Measurements from ENCODE around the gene SLFN12L. TPM values are rescaled to one million over a fixed set of nuclear protein-coding genes. Genes with fewer than 3 reads are reported as not detected.
"Not testable (repeated sequence)": the region's sequence is repeated elsewhere in the genome, so short reads cannot be mapped to it uniquely, and the experiment has no call there.

SLFN12L gene
- polyA plus RNA-seq, 3 donors = 0.04 to 0.17 TPM; not detected in 1

DNA sequence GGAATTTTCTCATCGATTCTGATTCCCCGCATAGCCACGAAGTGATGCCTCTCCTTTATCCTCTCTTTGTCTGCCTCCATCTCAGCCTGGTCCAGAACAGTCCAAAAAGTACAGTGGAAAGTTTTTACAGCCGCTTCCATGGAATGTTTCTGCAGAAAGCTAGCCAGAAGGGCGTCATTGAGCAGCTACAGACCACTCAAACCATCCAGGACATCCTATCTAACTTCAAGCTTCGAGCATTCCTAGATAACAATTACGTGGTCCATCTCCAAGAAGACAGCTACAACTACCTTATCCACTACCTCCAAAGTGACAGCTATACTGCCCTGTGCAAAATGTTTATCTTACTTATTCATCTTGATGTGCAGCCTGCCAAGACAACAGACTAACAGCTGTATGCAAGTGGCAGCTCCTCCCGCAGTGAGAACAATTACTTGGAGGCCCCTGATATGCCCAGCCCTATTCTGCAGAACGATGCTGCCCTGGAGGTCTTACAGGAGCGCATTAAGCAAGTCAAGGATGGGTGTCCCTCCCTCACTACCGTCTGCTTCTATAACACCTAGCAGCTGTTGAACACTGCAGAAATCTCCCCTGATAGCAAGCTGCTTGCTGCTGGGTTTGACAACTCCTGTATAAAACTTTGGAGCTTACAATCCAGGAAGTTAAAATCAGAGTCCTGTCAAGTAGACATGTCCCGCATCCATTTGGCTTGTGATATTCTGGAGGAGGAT lies 38.9 kb downstream of the SLFN12L start:
- DNase-seq (ENCODE audit: low read depth in 3 of 3, low spot score in 2 of 3) = no peak

DNA sequence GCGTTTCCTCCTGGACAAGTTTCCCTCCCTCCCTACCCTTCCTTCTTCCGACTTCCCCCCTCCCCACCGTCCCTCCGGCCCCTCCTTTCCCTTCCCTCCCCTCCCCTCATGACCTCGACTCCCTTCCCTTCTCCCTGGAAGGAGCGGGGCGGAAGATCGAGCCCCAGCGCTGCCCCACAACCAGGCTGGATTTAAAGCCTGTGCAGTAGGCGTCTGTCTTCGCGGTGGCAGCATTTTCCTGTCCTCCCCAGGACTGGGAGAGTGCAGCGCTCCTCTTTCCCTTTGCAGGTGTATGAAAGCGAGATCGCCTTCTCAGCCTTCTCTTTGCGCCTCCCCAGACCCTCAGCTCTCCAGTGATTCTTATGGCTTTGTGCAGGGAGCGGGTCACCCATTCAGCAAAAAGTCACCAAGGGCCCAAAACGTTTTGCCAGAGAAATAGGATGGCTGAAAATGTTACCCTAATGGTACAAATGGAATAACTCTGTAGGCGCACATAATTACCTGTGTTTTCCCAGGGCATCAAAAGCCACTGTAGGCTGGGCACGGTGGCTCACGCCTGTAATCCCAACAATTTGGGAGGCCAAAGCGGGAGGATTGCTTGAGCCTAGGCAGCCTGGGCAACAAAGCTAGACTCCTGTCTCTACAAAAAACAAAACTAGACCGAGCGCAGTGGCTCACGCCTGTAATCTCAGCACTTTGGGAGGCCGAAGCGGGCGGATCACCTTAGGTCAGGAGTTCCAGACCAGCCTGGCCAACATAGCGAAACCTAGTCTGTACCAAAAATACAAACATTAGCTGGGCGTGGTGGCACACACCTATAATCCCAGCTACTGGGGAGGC lies 40.8 kb downstream of the SLFN12L start:
- DNase-seq (ENCODE audit: low read depth in 3 of 3, low spot score in 2 of 3) = no peak

DNA sequence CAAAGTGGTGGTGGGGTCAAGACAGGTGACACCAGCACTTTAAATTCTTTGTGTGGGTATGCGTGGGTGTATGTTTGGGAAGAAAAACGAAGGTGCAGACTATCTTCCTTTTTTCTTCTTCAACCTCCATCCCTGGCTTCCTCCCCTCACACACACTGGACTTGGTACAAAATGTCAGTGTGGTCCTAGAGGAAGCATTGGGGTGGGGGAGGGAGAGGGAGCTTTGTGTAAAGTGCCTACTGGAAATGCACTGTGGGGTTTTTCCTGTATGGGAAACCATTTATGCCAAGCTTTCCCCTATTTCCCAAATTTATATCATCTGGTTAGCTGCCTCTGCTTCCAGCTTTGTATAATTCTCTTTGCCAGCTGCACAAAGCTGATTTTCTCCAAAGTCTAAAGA lies 44.4 kb downstream of the SLFN12L start:
- DNase-seq (ENCODE audit: low read depth in 3 of 3, low spot score in 2 of 3) = no peak

DNA sequence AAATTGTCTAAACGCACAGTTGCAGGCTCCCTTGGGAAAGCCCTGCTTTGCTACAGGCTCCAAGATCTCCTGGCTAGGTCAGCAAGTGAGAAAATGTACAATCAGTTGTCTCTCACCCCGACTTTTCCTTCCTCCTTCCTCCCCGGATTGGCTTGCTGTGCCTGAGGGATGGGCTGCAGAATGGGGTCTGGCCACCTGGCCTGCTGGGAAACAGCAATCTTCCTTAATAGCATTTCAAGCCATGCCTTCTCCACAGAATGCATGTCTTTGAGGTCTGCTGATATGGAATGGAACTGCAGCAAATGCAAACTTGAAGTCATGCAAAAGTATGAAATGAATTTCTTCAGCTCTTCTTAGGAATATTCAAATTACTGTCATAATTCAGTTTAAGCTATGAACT lies 46.1 kb downstream of the SLFN12L start:
- DNase-seq (ENCODE audit: low read depth in 3 of 3, low spot score in 2 of 3) = no peak

DNA sequence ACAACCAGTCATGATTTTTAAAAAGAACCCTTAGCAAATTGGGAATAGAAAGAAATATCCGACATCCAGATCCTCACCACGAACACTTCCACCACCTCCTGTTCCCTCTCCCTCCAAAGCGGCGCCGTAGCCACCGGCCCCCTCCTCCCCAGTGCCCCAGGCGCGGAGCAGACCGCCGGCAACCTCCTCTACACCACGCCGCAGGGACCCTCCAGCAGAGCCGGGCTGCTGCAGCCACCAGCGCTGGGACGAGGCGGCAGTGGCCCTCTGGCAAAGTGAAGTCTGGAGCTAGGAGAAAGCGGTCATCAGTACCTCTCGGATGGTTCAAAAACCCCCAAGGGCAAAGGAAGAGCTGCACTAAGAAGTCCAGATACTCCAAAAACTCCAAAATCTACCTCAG lies 47.5 kb downstream of the SLFN12L start:
- no peak for DNase-seq (ENCODE audit: low read depth in 3 of 3, low spot score in 2 of 3)

DNA sequence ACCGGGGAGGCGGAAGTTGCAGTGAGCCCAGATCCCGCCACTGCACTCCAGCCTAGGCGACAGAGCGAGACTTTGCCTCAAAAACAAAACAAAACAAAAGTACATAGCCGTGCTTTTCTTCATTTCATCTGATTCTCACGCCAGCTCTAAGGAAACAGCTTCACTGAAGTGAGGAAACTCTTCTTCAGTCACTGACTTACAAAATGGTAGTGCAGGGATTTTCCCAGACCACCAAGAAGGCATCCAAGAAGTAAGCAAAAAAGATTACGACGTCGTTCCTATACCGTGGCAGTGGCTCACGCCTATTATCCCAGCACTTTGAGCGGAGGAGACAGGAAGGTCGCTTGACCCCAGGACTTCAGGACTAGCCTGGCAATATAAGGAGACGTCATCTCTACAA lies 48.5 kb downstream of the SLFN12L start:
- no peak for DNase-seq (ENCODE audit: low read depth in 3 of 3, low spot score in 2 of 3)

DNA sequence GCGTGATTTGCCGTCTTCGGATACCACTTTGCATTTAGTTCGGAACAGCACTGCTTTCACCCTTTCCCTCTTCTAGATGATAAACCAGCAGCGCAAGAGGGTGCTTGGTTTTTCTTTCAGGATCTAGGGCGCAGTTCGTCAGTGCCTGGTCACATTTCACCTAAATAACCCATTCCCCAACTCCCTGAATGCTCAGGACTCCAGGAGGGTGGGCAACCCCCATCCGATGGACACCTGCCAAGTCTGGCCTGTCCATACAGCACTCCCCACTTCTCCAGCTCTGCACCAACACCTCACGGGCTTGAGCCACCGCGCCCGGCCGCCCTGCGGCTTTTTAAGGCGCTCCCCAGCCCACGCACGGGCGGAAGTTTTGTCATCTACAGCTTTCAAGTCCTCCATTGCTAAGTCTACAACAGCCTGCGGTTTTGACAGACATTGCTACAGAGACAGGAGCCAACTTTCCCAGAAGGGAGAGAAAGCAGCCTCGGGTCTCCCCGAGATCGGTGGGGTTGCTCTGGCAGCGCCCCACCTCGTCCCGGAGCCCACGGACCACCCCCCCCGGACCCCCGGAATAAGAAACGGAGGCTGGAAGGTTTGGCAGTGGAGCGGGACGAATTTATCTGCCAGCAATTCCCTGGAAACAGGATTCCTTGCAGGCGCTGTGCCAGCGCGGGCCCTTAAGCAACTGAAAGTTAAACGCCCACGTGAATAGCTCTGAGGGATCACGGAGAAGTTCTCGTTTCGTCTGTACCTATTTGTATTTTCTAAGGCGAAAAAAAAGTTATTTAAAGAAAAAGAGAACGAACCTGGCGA lies 50.4 kb downstream of the SLFN12L start:
- peak in 2 of 3 donors; percentile 19 to 56 for DNase-seq (ENCODE audit: low read depth in 3 of 3, low spot score in 2 of 3)

DNA sequence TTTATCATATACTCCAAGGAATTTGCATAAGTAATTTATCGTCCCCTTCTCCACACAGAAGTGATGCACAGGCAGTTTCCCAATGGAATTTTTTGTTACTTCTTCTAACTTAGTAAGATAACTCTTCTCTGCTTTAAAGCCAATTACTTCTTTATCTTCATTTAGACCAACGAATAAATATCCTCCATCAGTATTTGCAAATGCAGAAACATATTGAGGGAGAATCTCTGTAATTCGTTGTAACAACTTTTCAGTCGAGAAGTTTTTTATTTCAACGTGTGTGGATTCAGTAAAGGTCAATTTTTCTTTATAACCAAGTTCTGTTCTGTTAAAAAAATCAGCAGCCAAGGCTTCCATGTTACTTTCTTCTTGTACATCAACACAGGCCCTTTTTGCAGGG lies 58.2 kb downstream of the SLFN12L start:
- no peak for DNase-seq (ENCODE audit: low read depth in 3 of 3, low spot score in 2 of 3)

DNA sequence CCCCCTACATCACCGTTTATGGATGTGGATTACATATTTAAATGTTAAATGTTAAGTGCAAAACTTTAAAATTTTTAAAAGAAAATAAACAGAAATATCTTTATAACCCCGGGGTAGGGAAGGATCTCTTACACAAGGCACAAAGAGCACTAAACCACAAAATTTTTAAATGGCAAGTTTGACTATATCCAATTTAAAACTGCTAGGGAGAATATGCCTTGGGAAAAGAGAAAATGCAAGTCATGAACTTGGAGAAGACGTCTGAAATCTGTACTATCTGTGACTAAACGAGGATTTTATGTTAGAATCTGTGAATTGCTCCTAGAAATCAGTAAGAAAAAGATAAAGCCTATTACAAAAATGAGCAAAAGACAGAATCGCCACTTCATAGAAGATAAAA lies 60.2 kb downstream of the SLFN12L start:
- no peak for DNase-seq (ENCODE audit: low read depth in 3 of 3, low spot score in 2 of 3)

DNA sequence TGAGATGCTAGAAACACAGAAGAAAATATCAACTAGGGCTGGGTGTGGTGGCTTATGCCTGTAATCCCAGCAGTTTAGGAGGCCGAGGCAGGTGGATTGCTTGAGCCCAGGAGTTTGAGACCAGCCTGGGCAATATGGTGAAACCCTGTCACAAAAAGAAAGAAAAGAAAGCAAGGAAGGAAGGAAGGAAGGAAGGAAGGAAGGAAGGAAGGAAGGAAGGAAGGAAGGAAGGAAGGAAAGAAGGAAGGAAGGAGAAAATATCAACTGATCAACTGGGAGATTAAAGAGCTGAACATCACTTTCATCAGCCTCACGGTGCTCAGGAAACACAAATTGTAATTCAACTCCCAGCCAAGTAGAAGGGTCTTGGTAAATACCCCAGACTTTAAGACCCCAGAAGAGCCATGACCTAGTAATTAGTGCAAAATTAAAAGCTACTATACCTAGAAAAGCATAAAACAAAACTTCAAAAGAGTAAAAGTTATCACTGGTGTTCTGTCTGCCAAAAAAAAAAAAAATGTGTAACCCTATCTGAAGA lies 61.1 kb downstream of the SLFN12L start:
- no peak for DNase-seq (ENCODE audit: low read depth in 3 of 3, low spot score in 2 of 3)

DNA sequence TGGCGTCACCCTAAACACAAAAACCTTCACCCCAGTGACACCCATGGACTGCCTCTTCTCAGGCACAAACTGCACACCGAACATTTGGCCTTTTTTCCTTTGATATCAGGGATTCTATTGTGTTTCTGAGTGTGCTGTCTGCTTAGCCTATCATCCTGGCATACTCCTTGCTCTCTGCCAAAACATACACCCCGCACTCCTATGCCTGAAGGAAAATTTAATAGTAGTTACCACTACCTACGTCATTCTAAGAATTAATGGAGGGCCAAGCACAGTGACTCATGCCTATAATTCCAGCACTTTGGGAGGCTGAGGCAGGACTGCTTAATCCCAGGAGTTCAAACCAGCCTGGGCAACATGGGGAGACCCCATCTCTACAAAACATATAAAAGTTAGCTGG lies 69.0 kb downstream of the SLFN12L start:
- no peak for DNase-seq (ENCODE audit: low read depth in 3 of 3, low spot score in 2 of 3)

DNA sequence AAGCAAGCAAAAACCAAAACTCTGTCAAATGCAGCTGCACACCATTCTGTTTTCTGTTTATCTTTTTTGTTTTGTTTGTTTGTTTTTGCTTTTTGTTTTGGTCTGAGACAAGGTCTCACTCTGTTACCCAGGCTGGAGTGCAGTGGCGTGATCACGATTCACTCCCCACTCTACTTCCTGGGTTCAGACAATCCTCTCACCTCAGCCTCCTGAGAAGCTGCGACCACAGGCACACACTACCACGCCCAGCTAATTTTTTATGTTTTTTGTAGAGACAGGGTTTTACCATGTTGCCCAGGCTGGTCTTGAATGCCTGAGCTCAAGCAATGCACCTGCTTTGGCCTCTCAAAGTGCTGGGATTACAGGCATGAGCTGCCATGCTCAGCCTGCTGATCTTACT lies 69.7 kb downstream of the SLFN12L start:
- DNase-seq (ENCODE audit: low read depth in 3 of 3, low spot score in 2 of 3) = no peak

DNA sequence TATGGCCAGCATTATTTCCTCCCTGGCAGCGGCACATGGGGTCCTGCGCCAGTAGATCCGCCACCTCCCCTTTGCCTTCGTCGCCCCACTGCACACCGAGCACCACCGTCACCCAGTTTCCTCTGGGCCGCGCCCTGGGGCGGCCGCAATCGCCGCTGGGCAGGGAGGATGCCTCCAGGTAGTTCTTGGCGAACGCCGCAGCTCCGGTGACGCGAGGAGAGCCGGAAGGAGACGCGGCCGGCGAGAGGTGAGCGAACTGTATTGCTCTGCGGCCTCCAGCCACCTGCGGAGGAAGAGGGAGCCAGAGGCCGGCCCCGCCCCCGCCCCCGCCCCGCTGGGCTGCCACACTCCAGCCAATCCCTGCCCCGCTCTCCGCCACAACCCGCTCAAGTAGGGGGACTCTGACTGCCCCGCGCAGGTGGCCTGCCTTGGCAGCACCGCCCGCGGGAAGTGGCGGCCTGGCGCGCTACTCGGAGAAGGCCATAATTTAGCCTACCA lies 77.1 kb downstream of the SLFN12L start:
- DNase-seq (ENCODE audit: low read depth in 3 of 3, low spot score in 2 of 3) = no peak

DNA sequence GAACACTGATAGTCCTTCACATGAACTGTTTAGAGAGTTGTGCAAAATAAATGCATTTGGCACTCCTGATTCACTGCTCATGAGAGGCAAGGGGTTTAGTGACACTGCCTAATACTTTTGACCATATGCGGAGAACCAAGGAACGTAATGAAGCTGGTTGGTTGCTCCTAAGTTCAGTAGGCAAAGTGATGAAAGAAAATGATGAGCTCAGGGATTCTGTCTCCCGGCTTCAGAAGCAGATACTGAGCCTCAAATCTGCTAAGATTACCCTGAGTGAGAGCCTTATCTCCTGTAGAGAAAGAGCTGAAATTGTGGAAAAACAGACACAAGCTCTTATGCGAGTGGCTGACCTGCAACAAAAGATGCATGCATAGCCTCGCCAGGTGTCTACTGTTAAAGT lies 83.4 kb downstream of the SLFN12L start:
- not testable (repeated sequence) for DNase-seq (ENCODE audit: low read depth in 3 of 3, low spot score in 2 of 3)

DNA sequence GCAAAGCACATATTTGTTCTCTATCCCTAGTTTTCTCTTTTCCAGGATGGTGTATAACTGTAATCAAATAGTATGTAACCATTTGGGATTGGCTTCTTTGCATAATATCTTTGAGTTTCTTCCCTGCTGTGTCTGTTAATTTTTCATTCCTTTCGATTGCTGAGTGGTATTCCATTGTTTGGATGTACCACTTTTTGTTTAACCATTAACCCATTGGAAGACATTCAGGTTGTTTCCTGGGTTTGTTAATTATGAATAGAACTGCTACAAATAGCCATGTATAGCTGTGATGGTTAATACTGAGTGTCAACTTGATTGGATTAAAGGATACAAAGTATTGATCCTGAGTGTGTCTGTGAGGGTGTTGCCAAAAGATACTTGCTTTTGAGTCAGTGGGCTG lies 84.3 kb downstream of the SLFN12L start:
- DNase-seq (ENCODE audit: low read depth in 3 of 3, low spot score in 2 of 3) = no peak

DNA sequence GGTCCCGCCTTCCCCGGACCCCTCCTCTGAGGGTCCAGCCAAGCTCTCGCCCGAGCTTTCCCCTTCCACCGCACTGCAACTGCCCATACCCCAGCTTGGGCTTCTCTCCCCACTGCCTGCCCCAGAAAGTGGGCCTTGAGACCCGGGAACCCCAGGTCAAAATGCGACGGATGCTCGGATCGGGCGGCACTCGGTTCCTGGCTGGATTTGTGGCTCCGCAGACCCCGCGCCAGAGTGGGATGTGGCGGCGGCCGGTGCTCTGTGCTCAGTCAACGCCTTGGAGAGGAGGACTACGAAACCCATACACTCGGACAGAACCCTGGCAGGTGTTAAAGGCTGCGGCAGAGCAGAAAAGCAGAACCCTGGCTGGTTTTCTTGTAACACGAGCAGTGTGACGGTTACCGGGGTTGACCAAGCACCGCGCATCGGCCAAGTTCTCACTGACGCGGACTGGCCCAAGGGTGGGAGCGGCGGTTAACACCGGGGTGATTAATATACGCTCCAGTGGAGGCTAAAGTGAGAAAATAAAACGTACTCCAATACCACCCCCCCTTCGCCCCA lies 88.0 kb downstream of the SLFN12L start:
- DNase-seq (ENCODE audit: low read depth in 3 of 3, low spot score in 2 of 3) = no peak

DNA sequence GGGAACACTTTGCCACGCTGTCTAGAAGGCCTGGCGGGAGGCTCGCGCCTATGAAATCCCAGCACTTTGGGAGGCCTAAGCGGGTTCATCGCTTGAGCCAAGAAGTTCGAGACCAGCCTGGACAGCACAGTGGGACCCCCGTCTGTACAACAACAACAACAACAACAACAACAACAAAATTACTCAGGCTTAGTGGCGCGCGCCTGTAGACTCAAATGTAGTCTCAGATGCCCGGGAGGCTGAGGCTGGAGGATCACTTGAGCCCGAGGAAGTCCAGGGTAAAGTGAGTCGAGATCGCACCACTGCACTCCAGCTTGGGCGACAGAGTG lies 88.6 kb downstream of the SLFN12L start:
- no peak for DNase-seq (ENCODE audit: low read depth in 3 of 3, low spot score in 2 of 3)

DNA sequence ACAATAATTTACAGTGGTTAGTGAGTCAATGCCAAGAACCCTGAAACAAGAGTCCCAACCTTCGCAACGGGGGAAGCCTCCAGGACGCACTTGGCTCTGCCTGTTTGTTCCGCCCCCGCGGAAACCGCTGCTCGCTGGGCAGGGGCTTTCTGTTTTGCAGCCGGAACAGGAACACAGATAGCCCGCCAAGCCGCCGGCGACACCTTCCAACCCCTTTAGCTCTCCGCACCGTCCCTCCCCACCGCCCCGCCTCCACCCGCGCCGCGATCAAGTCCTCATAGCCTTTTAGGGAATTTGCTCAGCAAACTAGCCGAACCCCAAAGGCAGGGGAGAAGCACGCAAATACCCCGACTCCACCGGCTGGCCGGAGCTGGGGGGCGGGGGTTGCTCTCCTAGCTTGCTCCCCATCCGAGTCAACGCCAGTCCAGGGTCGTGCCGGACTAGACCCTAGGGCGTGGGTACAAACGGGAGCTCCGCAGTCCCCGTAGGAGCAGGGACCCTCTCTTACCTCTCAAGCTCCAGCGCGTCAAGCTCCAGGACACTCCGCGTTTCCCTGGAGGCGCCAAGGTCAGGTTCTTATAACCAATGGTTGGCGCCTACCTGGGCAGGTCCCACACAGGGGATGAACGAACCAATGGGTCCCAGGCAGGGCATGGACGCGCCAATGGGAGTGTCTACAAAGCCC lies 89.1 kb downstream of the SLFN12L start, which contains the start of gene SLFN13:
TSS of gene SLFN13 (minus strand) at position 553 of the 685 bp plus-strand sequence. CDS start 3,086 bp downstream, outside the sequence.
- peak in 2 of 3 donors; percentile 52 to 72 for DNase-seq (ENCODE audit: low read depth in 3 of 3, low spot score in 2 of 3)

DNA sequence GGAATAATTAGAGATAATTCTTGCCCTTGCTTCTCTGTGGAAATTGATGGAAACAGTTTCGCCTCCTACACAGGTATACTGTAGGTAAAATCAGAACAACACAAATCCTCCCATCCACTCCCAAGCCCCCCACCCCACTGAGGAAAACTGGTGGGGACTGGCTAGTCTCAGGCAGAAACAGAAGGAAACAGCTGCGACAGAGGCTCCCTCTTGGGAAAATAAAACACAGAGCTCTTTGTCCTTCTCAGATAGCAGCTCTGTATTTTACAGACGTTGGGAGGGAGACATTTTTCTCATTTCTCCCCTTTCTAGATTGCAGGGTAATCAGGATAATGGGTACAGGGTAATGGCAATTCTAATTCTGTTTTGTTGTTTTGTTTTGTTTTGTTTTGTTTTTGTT lies 90.0 kb downstream of the SLFN12L start:
- no peak for DNase-seq (ENCODE audit: low read depth in 3 of 3, low spot score in 2 of 3)

DNA sequence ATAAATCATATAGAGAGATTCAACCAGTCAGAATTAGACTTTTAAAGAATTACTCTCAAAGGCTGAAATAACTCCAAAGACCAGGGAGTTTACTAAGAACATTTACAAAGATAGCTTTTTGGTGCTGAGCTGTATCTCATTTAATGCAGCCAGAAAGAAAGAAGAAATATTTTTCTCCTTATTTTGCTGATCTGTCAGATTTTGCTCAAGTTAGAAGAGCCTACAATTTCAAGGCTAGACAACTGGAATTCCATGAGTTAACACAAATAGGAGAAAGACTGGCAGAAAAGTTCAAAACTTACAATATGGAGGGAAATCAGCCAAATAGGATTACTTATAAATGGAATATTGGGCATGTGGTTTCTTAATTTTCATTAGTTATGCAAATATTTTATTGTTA lies 99.0 kb downstream of the SLFN12L start:
- DNase-seq (ENCODE audit: low read depth in 3 of 3, low spot score in 2 of 3) = no peak
